OCI-LY7 (cell line): ENCODE data around the gene SLC35C1. TPM values are rescaled to one million over a fixed set of nuclear protein-coding genes. Genes with fewer than 3 reads are reported as not detected.
A peak's percentile ranks its signal among the peaks of the same experiment; 100 is the strongest.

ENCODE experiments used
- BruUV-seq: library from RNA; stranded (reverse); fragments of 400-500 nt; replicated peaks from 2 replicates; lab custom pipeline; 2021; lab: Mats Ljungman, UMichigan
- CTCF ChIA-PET: fragments of 300-600 bp; sonication (Branson Sonifier 250); formaldehyde crosslinking; loops from one replicate; lab custom pipeline; 2022; ENCODE audit warnings: antibody characterized with exemption; ENCODE audit not compliant: unreplicated experiment; lab: Charles Lee
- POLR2A ChIA-PET: fragments of 300-600 bp; sonication (Branson Sonifier 250); formaldehyde crosslinking; loops from one replicate; lab custom pipeline; 2022; ENCODE audit warnings: antibody characterized with exemption; lab: Charles Lee
- DNase-seq: peaks from one replicate; pipeline ENCODE4 v3.0.0-alpha.2; 2015; ENCODE audit warnings: low spot score
- H2AFZ ChIP-seq: fragments of 200-600 bp; sonication (generic), shearing (Covaris generic); 2 replicates; pipeline ENCODE4 v1.6.1; 2014; ENCODE audit warnings: mild to moderate bottlenecking, antibody characterized with exemption, low read length, moderate library complexity
- H3K27ac ChIP-seq: fragments of 200-600 bp; sonication (generic); 2 replicates; pipeline ENCODE4 v1.5.1; 2014; ENCODE audit warnings: mixed run types, low read depth, mild to moderate bottlenecking, moderate library complexity, low read length, inconsistent platforms; ENCODE audit not compliant: poor library complexity, severe bottlenecking
- H3K36me3 ChIP-seq: fragments of 200-600 bp; sonication (generic); 2 replicates; pipeline ENCODE4 v1.6.1; 2014; ENCODE audit warnings: mild to moderate bottlenecking, antibody characterized with exemption, low read length, moderate library complexity, mixed read lengths; ENCODE audit not compliant: insufficient read depth
- H3K4me1 ChIP-seq: fragments of 200-600 bp; sonication (generic); 2 replicates; pipeline ENCODE4 v1.5.1; 2014; ENCODE audit warnings: mild to moderate bottlenecking, low read length; ENCODE audit not compliant: insufficient read depth, poor library complexity, severe bottlenecking
- H3K4me2 ChIP-seq: fragments of 200-600 bp; sonication (generic); 2 replicates; pipeline ENCODE4 v1.6.1; 2014; ENCODE audit warnings: mild to moderate bottlenecking, low read length
- H3K4me3 ChIP-seq: fragments of 200-600 bp; sonication (generic); 2 replicates; pipeline ENCODE4 v1.5.1; 2014; ENCODE audit warnings: mild to moderate bottlenecking, low read depth, low read length; ENCODE audit not compliant: poor library complexity, severe bottlenecking
- H3K79me2 ChIP-seq: fragments of 200-600 bp; sonication (generic); 2 replicates; pipeline ENCODE4 v1.6.1; 2016; ENCODE audit warnings: low read depth, mild to moderate bottlenecking, low read length, moderate library complexity, mixed read lengths; ENCODE audit not compliant: insufficient read depth
- H3K9me2 ChIP-seq: fragments of 200-600 bp; sonication (generic); 2 replicates; pipeline ENCODE4 v1.6.1; 2016; ENCODE audit warnings: mild to moderate bottlenecking, low read length, mixed read lengths; ENCODE audit not compliant: insufficient read depth
- H3K9me3 ChIP-seq: fragments of 200-600 bp; sonication (generic); 2 replicates; pipeline ENCODE4 v1.6.1; 2014; ENCODE audit warnings: mild to moderate bottlenecking, mixed run types, low read length, mixed read lengths
- H4K20me1 ChIP-seq: fragments of 200-600 bp; sonication (generic); 2 replicates; pipeline ENCODE4 v1.6.1; 2014; ENCODE audit warnings: mild to moderate bottlenecking, antibody characterized with exemption, low read length, moderate library complexity, mixed read lengths; ENCODE audit not compliant: insufficient read depth
- CTCF ChIP-seq: fragments of 200-600 bp; sonication (generic); conservative IDR thresholded peaks from 2 replicates; pipeline ENCODE4 v1.5.1; 2014; ENCODE audit warnings: mild to moderate bottlenecking, antibody characterized with exemption, low read length, moderate library complexity, mixed read lengths
- EZH2phosphoT487 ChIP-seq: fragments of 200-600 bp; sonication (generic); IDR thresholded peaks from 2 replicates; pipeline ENCODE4 v1.6.1; 2018; ENCODE audit warnings: low read depth, borderline replicate concordance, mild to moderate bottlenecking, mixed run types, antibody characterized with exemption, low read length, moderate library complexity, mixed read lengths
- intact Hi-C: fragments of 100-400 bp; cut with micrococcal nuclease; formaldehyde crosslinking; loops from one replicate; pipeline ENCODE4 v1.10.0; 2022; ENCODE audit not compliant: unreplicated experiment
- total RNA-seq, 2 experiments: library from RNA; depleted of rRNA in 1 of 2; stranded (reverse); fragments of >200 nt in 1 of 2; shearing (Covaris generic) in 1 of 2; gene quantifications; 2 replicates each; pipeline ENCODE4 v1.2.3, GENCODE V29; 2014 to 2022

SLC35C1 gene
- total RNA-seq, 2 experiments from 2014 or later = 3.3 to 9.2 TPM

GRCh38 chr11:45848654-45849081, 43.7 kb downstream of the SLC35C1 start:
- peaks cover 54% of the 10 kb centered on the region for H3K79me2 ChIP-seq
- no peak overlapping the region for H2AFZ ChIP-seq
- H3K36me3 ChIP-seq = no peaks in the 10 kb centered on the region
- CTCF ChIA-PET = interaction anchor here (0.6 kb wide), 6 partner anchors 82 to 1691 kb away, joined by 3 to 10 read pairs (median 7); no protein-coding TSS in a partner anchor
- peak overlapping the region; percentile 94 for H3K4me3 ChIP-seq
- peaks cover 30% of the 10 kb centered on the region for H4K20me1 ChIP-seq
- intact Hi-C loops = loop anchor here (1.0 to 5.0 kb wide), 3 partner anchors 76 to 274 kb away; partner anchors contain the start of gene PHF21A
- H3K27ac ChIP-seq = no peak overlapping the region
- no peaks in the 10 kb centered on the region for H3K9me3 ChIP-seq
- no peak for TF ChIP-seq EZH2phosphoT487
- TF ChIP-seq CTCF = no peak
- no peak for DNase-seq
- POLR2A ChIA-PET = no interaction called here
- peak overlapping the region; percentile 96 for H3K4me2 ChIP-seq
- H3K9me2 ChIP-seq = no peaks in the 10 kb centered on the region
- peaks cover 48% of the 10 kb centered on the region for H3K4me1 ChIP-seq
- BruUV-seq = no TSS peak

- H3K79me2 ChIP-seq = peaks cover 69% of the 10 kb centered on the region
- H2AFZ ChIP-seq = no peak overlapping the region
- H3K4me3 ChIP-seq = no peak overlapping the region
- no peaks in the 10 kb centered on the region for H3K36me3 ChIP-seq
- H4K20me1 ChIP-seq = peaks cover 34% of the 10 kb centered on the region
- BruUV-seq = no TSS peak
- TF ChIP-seq CTCF (no peak), EZH2phosphoT487 (no peak)
- H3K4me1 ChIP-seq = peaks cover 49% of the 10 kb centered on the region
- no peak for DNase-seq
- intact Hi-C loops = no loop called here
- no peak overlapping the region for H3K27ac ChIP-seq
- ChIA-PET CTCF (interaction anchor here (1.0 to 1.5 kb wide), 2 partner anchors 8 to 9 kb away, joined by 3 read pairs; no protein-coding TSS in a partner anchor), POLR2A (interaction anchor here (1.2 to 2.6 kb wide), 2 partner anchors 10 to 15 kb away, joined by 4 to 13 read pairs; no protein-coding TSS in a partner anchor)
- no peaks in the 10 kb centered on the region for H3K9me2 ChIP-seq
- H3K9me3 ChIP-seq = no peaks in the 10 kb centered on the region
- no peak overlapping the region for H3K4me2 ChIP-seq
Measured at GRCh38 chr11:45850446-45850845, 45.5 kb downstream of the SLC35C1 start.

GRCh38 chr11:45851228-45851627, 46.3 kb downstream of the SLC35C1 start:
- Histone ChIP-seq H3K36me3 (peaks cover 6% of the 10 kb centered on the region; the same call in 1 of the 2 replicates), H4K20me1 (peaks cover 34% of the 10 kb centered on the region), H3K9me3 (no peaks in the 10 kb centered on the region), H3K4me1 (peaks cover 49% of the 10 kb centered on the region), H3K9me2 (no peaks in the 10 kb centered on the region), H3K79me2 (peaks cover 69% of the 10 kb centered on the region), H2AFZ (no peak overlapping the region), H3K4me3 (no peak overlapping the region), H3K27ac (no peak overlapping the region), H3K4me2 (no peak overlapping the region)
- no TSS peak for BruUV-seq
- ChIA-PET CTCF (interaction anchor here (1.0 to 1.5 kb wide), 2 partner anchors 8 kb away, joined by 3 read pairs; no protein-coding TSS in a partner anchor), POLR2A (interaction anchor here (0.6 to 2.6 kb wide), 5 partner anchors 9 to 272 kb away, joined by 3 to 13 read pairs (median 4); no protein-coding TSS in a partner anchor)
- no peak for DNase-seq
- TF ChIP-seq EZH2phosphoT487 (no peak), CTCF (no peak)
- intact Hi-C loops = no loop called here
